ENCODE results near the gene ZAP70.
"Not testable (repeated sequence)": the region's sequence is repeated elsewhere in the genome, so short reads cannot be mapped to it uniquely, and the experiment has no call there.

ZAP70 gene

GRCh38 chr2:97698530-97698929, 14.8 kb upstream of the ZAP70 start:
- DNase-seq (ENCODE audit: low read depth): no peak

GRCh38 chr2:97699765-97700444, 13.5 kb upstream of the ZAP70 start:
- DNase-seq (ENCODE audit: low read depth): peak; percentile 40

- no peak for DNase-seq (ENCODE audit: low read depth)
These were observed 12.2 kb upstream of the ZAP70 start for GRCh38 chr2:97701186-97701585.

GRCh38 chr2:97701851-97702465, 11.4 kb upstream of the ZAP70 start:
- no peak for DNase-seq (ENCODE audit: low read depth)

DNA sequence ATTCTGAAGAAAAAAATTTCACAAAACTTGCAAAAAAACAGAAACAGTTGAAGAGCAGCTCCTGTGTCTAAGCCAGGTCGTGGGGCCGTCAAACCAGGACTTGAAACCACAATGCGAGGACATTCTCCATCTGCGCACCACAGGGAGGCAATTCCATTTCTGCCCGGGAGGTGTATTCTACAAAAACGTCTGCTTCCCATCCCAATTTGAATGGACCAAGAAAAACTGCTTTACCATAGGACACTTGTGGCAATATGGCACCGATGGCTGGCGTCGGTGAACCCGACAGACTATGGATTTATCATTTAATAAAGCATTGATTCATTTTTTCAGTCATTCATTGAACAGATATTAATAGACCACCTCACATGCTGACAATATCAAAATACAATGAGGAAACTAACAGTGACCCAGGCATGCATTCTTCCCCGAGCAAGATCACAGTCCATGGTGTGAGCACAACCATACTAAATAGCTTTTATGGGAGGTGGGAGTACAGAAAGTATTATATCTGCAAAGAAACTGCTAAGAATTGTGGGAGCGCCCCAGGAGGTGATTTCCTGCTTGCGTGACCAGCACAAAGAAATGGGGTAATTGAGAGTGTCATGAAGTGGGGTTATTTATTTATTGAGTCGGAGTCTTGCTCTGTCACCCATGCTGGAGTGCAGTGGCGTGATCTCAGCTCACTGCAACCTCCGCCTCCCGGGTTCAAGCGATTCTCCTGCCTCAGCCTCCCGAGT, 10.5 kb upstream of the ZAP70 start:
- DNase-seq (ENCODE audit: low read depth): no peak

DNA sequence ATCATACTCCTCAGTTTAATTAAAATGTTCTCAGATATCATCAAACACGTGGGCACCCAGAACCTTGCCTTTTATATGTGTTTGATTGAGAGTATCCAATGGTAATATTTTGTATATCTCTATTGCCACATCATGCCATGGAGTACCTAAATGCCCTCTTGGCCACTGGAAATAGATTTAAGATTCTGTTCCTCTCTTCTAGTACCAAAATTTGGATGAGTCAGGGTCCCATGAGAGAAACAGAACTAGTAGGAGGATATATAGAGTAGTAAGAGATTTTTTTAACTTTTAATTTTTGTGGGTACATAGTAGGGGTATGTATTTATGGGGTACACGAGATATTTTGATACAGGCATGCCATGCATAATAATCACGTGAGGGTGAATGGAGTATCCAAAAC, 9.6 kb upstream of the ZAP70 start:
- DNase-seq (ENCODE audit: low read depth): no peak

GRCh38 chr2:97704989-97705388, 8.4 kb upstream of the ZAP70 start:
- DNase-seq (ENCODE audit: low read depth): no peak

GRCh38 chr2:97706112-97706511, 7.3 kb upstream of the ZAP70 start:
- no peak for DNase-seq (ENCODE audit: low read depth)

- no peak for DNase-seq (ENCODE audit: low read depth)
These were observed 6.5 kb upstream of the ZAP70 start for GRCh38 chr2:97706708-97707345.

- DNase-seq (ENCODE audit: low read depth): no peak
These were observed 5.9 kb upstream of the ZAP70 start for GRCh38 chr2:97707362-97708047.

GRCh38 chr2:97708048-97708380, 5.4 kb upstream of the ZAP70 start:
- no peak for DNase-seq (ENCODE audit: low read depth)

- no peak for DNase-seq (ENCODE audit: low read depth)
These were observed 4.8 kb upstream of the ZAP70 start for GRCh38 chr2:97708608-97709007.

DNA sequence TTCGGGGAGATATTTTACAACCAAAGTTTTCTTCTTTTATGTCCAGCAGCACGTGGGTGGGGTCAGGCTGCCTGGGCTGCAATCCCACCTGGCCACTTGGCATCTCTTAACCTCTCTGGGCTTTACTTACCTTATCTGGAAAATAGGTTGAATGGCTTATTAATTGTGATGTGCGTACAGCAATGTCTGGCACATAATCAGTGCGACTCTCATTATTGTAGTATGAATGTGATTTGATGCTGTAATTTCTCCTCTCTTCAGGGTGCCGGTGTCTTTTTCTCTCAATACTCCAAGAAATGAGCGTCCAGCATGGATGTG, 2.0 kb upstream of the ZAP70 start:
- no peak for DNase-seq (ENCODE audit: low read depth)

GRCh38 chr2:97712175-97712574, 1.2 kb upstream of the ZAP70 start:
- not testable (repeated sequence) for DNase-seq (ENCODE audit: low read depth)

DNA sequence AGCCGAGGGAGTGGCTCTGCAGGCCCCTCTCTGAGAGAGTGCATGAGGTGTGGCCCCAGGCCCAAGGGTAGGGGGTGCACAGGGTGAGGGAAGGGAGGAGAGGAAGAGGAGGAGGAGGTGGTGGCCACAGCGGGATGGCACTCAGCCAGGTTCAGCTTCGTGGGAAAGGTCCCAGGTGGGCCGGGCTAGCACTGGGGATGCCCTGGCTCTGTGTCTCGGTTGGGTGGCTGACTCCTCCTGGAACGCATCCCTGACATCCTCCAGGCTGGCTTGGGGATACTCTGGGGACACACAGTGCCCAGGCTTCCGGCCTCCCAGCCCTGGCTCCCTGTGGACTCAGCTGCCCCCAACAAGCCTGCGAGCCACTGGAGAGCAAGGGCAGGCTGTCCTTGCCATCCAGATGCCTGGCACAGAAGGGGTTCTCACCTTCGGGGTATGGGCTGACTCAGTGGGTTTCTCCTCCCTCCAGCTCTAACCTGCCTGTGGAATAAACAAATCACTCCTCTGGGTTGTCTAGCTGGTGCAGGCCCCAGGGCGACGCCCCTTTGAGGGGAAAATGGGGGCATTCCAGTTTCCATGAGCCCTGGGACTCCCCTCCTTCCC, 582 bp upstream of the ZAP70 start:
- DNase-seq (ENCODE audit: low read depth): peak; percentile 24

- no peak for DNase-seq (ENCODE audit: low read depth)
These were observed 941 bp downstream of the ZAP70 start for GRCh38 chr2:97714084-97714949.

GRCh38 chr2:97714950-97715652, 1.7 kb downstream of the ZAP70 start:
- no peak for DNase-seq (ENCODE audit: low read depth)

DNA sequence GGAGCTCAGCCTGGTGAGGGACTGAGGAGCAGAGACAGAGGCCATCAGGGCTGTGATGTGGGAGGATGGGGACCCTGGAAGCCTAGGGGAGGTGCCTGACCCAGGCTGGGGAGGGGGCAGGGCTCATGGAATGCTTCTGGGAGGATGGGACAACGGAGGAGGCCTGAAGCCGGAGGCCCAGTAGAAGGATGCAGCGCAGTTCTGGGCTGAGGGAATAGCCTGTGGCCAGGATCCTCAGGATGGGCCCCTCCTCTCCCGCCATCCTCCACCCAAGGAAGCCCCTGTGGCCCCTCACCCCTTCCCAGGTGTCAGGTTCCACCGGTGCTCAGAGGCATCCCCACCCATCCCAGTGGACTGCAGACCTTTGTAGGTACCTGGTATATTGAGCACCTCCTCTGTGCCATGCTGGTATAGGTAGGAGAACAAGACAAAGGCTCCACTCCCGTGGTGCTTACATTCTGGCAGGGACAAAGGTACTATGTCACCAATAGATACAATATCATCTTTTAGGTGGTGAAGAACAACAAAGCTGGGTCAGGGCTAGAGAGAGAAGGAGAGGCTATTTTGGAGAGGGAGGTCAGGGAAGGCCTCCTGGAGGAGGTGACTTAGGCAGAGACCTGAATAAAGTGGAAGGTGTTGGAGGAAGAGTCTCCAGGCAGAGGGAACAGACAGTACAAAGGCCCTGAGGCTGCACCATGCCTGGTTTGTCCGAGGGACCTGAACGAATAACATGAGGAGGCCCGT, 2.7 kb downstream of the ZAP70 start:
- DNase-seq (ENCODE audit: low read depth): no peak

GRCh38 chr2:97716695-97717612, 3.6 kb downstream of the ZAP70 start:
- no peak for DNase-seq (ENCODE audit: low read depth)

All from T follicular helper cell (primary cell).